Activated CD8-positive, alpha-beta memory T cell treated with anti-CD3 and anti-CD28 coated beads, Interleukin-2, amount 50 U/mL, for 4 hours (primary cell): Measurements from ENCODE around the gene COG2.
"Not testable (repeated sequence)": the region's sequence is repeated elsewhere in the genome, so short reads cannot be mapped to it uniquely, and the experiment has no call there.

ENCODE experiments used
- DNase-seq: peaks from one replicate; pipeline ENCODE4 v3.0.0-alpha.2; 2020

The COG2 gene

DNA sequence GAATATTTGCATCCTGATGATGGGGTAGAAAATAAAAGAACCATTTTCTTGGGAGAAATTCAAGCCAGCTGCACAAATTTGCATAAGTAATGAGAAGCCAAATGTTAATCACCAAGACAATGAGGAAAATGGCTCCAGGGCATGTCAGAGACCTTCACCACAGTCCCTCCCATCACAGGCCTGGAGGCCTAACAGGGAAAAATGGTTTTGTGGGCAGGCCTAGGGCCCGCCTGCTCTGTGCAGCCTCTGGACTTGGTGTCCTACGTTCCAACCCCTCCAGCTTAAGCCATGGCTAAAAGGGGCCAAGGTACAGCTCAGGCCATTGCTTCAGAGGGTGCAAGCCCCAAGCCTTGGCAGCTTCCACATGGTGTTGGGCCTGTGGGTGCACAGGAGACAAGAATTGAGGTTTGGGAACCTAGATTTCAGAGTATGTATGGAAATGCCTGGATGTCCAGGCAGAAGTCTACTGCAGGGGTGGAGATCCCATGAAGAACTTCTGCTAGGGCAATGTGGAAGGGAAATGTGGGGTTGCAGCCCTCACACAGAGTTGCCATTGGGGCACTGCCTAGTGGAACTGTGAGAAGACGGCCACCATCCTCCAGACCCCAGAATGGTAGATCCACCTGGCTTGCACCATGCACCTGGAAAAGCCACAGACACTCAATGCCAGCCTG, 79.7 kb downstream of the COG2 start:
- not testable (repeated sequence) for DNase-seq

DNA sequence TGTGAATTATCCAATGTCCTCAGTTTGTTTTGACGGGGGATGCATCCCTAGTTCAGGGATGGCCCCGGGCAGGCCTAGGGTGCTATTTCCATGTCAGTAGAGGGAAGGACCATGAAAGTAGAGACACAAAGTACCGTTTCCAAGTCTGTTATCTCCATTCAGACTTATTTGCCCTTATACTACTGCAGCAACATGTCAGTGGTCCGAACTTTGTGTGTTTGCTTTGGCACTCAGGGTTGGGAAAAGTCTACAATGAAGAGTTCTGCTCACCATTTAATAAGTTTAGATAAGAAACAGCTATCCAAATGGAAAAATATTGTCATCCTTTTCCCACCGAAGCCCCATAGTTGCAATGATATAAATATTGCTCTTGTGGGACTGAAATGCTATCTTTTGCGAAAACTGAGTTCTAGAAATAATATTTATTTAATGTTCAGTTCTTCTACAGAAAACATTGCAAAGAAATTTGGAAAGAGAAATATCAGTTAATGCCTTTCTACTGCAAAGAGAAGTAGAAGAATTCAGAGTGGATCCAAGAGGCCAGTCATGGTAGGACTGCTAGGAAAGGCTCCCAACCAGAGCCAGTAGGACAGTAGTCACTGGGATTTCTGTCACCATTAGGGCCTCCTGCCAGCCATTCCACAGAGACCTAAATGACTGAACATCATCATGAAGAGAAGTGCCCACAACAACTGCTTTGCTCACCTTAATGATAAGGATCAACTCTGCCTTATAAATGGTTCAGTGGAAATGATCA, 83.2 kb downstream of the COG2 start:
- DNase-seq: no peak

GRCh38 chr1:230728710-230729392, 86.6 kb downstream of the COG2 start:
- no peak for DNase-seq

- no peak for DNase-seq
Measured at GRCh38 chr1:230730977-230731376, 88.7 kb downstream of the COG2 start.

GRCh38 chr1:230735447-230735846, 93.2 kb downstream of the COG2 start:
- no peak for DNase-seq

DNA sequence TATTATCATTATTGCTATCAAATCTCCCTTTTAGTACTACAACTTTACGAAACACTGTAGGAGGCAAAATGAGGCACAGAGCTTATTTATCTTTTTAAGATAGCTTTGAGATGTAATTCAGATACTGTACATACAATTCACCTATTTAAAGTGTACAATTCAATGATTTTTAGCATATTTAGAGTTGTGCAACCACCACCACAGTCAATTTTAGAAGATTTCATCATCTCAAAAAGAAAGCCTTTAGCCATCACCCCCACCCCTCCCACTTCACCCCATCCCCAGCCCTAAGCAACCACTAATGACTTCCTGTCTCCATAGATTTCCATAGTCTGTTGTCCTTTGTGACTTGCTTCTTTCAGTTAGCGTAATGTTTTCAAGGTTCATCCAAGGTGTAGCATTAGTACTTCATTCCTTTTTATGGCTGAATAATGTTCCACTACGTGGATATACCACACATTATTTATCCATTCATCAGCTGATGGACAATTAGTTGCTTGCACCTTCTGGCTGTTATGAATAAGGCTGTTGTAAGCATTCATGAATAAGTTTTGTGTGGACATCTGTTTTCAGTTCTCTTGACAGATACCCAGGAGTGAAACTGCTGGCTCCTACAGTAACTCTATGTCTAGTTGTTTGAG, 95.5 kb downstream of the COG2 start:
- DNase-seq: no peak

- DNase-seq: no peak
Measured at GRCh38 chr1:230739564-230740290, 97.4 kb downstream of the COG2 start.
